OCI-LY7 (cell line): Measurements from ENCODE around the gene HELQ.

Source experiments
- CTCF ChIP-seq: fragments of 200-600 bp; sonication (generic); conservative IDR thresholded peaks from 2 replicates; pipeline ENCODE4 v1.5.1; 2014; ENCODE audit warnings: mild to moderate bottlenecking, antibody characterized with exemption, low read length, moderate library complexity, mixed read lengths
- EZH2phosphoT487 ChIP-seq: fragments of 200-600 bp; sonication (generic); IDR thresholded peaks from 2 replicates; pipeline ENCODE4 v1.6.1; 2018; ENCODE audit warnings: low read depth, borderline replicate concordance, mild to moderate bottlenecking, mixed run types, antibody characterized with exemption, low read length, moderate library complexity, mixed read lengths

GRCh38 chr4:83360018-83360417 is 95.6 kb downstream of the HELQ start:
- TF ChIP-seq CTCF (no peak), EZH2phosphoT487 (no peak)
